Mesenchymal stem cell (in vitro differentiated cells and primary cell): ENCODE results near the gene OR2B2.

Experiments used
- DNase-seq: peaks from one replicate; pipeline ENCODE4 v3.0.0-alpha.2; 2013
- H2AFZ ChIP-seq: one replicate; pipeline ENCODE4 v1.6.1; 2013; ENCODE audit warnings: low read depth, mild to moderate bottlenecking, control low read depth, inconsistent platforms, low read length, moderate library complexity
- H2AK5ac ChIP-seq: 2 replicates; pipeline ENCODE4 v1.6.1; 2013; ENCODE audit warnings: low read length, moderate library complexity, mild to moderate bottlenecking, inconsistent platforms; ENCODE audit not compliant: severe bottlenecking
- H2BK120ac ChIP-seq: one replicate; pipeline ENCODE4 v1.6.1; 2013; ENCODE audit warnings: low read depth, mild to moderate bottlenecking, inconsistent platforms, low read length, moderate library complexity
- H2BK12ac ChIP-seq, 2 experiments: one replicate each; pipeline ENCODE4 v1.6.1; 2013; ENCODE audit warnings: inconsistent platforms in 2 of 2, low read length in 2 of 2, mild to moderate bottlenecking in 2 of 2, moderate library complexity in 2 of 2, control low read depth in 1 of 2
- H2BK15ac ChIP-seq: one replicate; pipeline ENCODE4 v1.6.1; 2013; ENCODE audit warnings: mild to moderate bottlenecking, low read depth, inconsistent platforms; ENCODE audit not compliant: poor library complexity, severe bottlenecking
- H2BK5ac ChIP-seq: 2 replicates; pipeline ENCODE4 v1.6.1; 2013; ENCODE audit warnings: low read depth, mild to moderate bottlenecking, low read length, control low read depth, inconsistent platforms; ENCODE audit not compliant: poor library complexity, severe bottlenecking
- H3K14ac ChIP-seq, 2 experiments: one replicate each; pipeline ENCODE4 v1.6.1; 2013; ENCODE audit warnings: inconsistent platforms in 2 of 2, low read length in 2 of 2, control low read depth in 1 of 2, mild to moderate bottlenecking in 1 of 2, moderate library complexity in 1 of 2
- H3K18ac ChIP-seq, 2 experiments: one replicate each; pipeline ENCODE4 v1.6.1; 2013; ENCODE audit warnings: inconsistent platforms in 2 of 2, low read length in 2 of 2, control low read depth in 1 of 2, low read depth in 1 of 2, mild to moderate bottlenecking in 1 of 2
- H3K23ac ChIP-seq, 2 experiments: one replicate each; pipeline ENCODE4 v1.6.1; 2013; ENCODE audit warnings: inconsistent platforms in 2 of 2, low read length in 2 of 2, mild to moderate bottlenecking in 2 of 2, moderate library complexity in 2 of 2, control low read depth in 1 of 2
- H3K27ac ChIP-seq: 2 replicates; pipeline ENCODE4 v1.5.1; 2013; ENCODE audit warnings: mild to moderate bottlenecking, moderate library complexity, low read length, control low read depth, inconsistent platforms; ENCODE audit not compliant: poor library complexity, severe bottlenecking
- H3K27me3 ChIP-seq, 2 experiments: 2 replicates each; pipeline versions ENCODE4 v1.6.1 to v1.7.0; 2013; ENCODE audit warnings: low read length in 2 of 2, mild to moderate bottlenecking in 2 of 2, moderate library complexity in 2 of 2, control low read depth in 1 of 2, inconsistent platforms in 1 of 2; ENCODE audit not compliant: control insufficient read depth in 1 of 2, insufficient read depth in 1 of 2
- H3K36me3 ChIP-seq, 2 experiments: 2 replicates each; pipeline versions ENCODE4 v1.6.1 to v1.7.0; 2013; ENCODE audit warnings: low read length in 2 of 2, control low read depth in 1 of 2, inconsistent platforms in 1 of 2, low read depth in 1 of 2, mild to moderate bottlenecking in 1 of 2; ENCODE audit not compliant: insufficient read depth in 2 of 2, control insufficient read depth in 1 of 2
- H3K4ac ChIP-seq, 2 experiments: one replicate each; pipeline ENCODE4 v1.6.1; 2013; ENCODE audit warnings: inconsistent platforms in 2 of 2, low read length in 2 of 2, mild to moderate bottlenecking in 2 of 2, moderate library complexity in 2 of 2, control low read depth in 1 of 2, low read depth in 1 of 2
- H3K4me1 ChIP-seq: 2 replicates; pipeline ENCODE4 v1.6.1; 2013; ENCODE audit warnings: low read depth, low read length, control low read depth; ENCODE audit not compliant: control insufficient read depth, insufficient read depth
- H3K4me2 ChIP-seq: 2 replicates; pipeline ENCODE4 v1.6.1; 2013; ENCODE audit warnings: low read length, mild to moderate bottlenecking, inconsistent platforms; ENCODE audit not compliant: poor library complexity, severe bottlenecking
- H3K4me3 ChIP-seq, 2 experiments: 2 replicates each; pipeline versions ENCODE4 v1.5.1 to v1.7.0; 2013; ENCODE audit warnings: low read length in 2 of 2, mild to moderate bottlenecking in 2 of 2, control low read depth in 1 of 2, low read depth in 1 of 2; ENCODE audit not compliant: insufficient read depth in 1 of 2
- H3K79me1 ChIP-seq: replicated peaks from 2 replicates; pipeline ENCODE4 v1.6.1; 2013; ENCODE audit warnings: mild to moderate bottlenecking, control low read depth, low read length, inconsistent platforms; ENCODE audit not compliant: poor library complexity, severe bottlenecking
- H3K9ac ChIP-seq: 2 replicates; pipeline ENCODE4 v1.7.0; 2013; ENCODE audit warnings: mild to moderate bottlenecking, low read length, moderate library complexity
- H3K9me3 ChIP-seq: 2 replicates; pipeline ENCODE4 v1.7.0; 2013; ENCODE audit warnings: mild to moderate bottlenecking, low read length; ENCODE audit not compliant: control insufficient read depth
- H4K8ac ChIP-seq: one replicate; pipeline ENCODE4 v1.6.1; 2013; ENCODE audit warnings: inconsistent platforms, mild to moderate bottlenecking, low read length, moderate library complexity
- H4K91ac ChIP-seq: one replicate; pipeline ENCODE4 v1.6.1; 2013; ENCODE audit warnings: mild to moderate bottlenecking, low read length, inconsistent platforms
- WGBS: methylation state at CpG from one replicate; pipeline ENCODE4 v1.1.7; 2013; ENCODE audit warnings: mixed read lengths; 5-methylcytosine and 5-hydroxymethylcytosine counted together

Gene OR2B2

DNA sequence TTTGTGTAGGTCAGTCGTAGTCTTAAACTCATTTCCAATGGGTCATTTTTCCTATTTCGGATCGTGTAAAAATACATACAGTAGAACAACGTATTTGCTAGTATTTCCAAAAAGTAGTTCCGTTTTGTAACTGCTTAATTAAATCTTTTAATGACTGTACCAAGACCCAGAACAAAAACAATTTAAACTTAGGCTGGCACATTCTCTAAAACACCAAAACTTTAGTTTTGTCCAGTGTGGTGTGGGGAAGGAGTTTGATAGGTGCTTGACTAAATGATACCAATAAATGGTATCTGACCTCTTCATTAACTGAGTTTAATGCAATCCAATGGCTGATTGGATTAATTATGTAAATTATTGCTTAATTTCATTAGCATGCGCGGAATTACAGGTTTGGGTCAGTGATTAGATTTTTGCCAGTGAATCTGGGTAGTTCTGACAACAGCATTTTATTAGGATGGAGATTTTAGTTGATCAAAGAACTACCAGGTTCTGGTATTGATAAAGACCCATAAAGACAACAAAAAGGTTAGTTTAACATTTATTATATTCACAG is 20.8 kb downstream of the OR2B2 start:
- Histone ChIP-seq H3K18ac (no peak overlapping the region), H3K23ac (no peak overlapping the region), H2AK5ac (no peak overlapping the region), H3K4me3 (peak overlapping the region in 1 of 2 experiments; percentile 81), H3K9ac (peak overlapping the region; percentile 79), H3K14ac (no peak overlapping the region), H2BK12ac (no peak overlapping the region), H2BK15ac (no peak overlapping the region), H3K27me3 (no peaks in the 10 kb centered on the region), H3K4ac (no peak overlapping the region), H3K4me2 (peak overlapping the region; percentile 88), H2BK5ac (no peak overlapping the region), H2AFZ (no peak overlapping the region), H4K8ac (no peak overlapping the region), H3K36me3 (no peaks in the 10 kb centered on the region), H4K91ac (no peak overlapping the region), H2BK120ac (no peak overlapping the region), H3K79me1 (no peaks in the 10 kb centered on the region), H3K9me3 (no peaks in the 10 kb centered on the region), H3K27ac (peak overlapping the region; percentile 30), H3K4me1 (peaks cover 13% of the 10 kb centered on the region)
- WGBS, result 10% methylated on average over 2 of the region's 7 CpGs
- DNase-seq, result no peak

DNA sequence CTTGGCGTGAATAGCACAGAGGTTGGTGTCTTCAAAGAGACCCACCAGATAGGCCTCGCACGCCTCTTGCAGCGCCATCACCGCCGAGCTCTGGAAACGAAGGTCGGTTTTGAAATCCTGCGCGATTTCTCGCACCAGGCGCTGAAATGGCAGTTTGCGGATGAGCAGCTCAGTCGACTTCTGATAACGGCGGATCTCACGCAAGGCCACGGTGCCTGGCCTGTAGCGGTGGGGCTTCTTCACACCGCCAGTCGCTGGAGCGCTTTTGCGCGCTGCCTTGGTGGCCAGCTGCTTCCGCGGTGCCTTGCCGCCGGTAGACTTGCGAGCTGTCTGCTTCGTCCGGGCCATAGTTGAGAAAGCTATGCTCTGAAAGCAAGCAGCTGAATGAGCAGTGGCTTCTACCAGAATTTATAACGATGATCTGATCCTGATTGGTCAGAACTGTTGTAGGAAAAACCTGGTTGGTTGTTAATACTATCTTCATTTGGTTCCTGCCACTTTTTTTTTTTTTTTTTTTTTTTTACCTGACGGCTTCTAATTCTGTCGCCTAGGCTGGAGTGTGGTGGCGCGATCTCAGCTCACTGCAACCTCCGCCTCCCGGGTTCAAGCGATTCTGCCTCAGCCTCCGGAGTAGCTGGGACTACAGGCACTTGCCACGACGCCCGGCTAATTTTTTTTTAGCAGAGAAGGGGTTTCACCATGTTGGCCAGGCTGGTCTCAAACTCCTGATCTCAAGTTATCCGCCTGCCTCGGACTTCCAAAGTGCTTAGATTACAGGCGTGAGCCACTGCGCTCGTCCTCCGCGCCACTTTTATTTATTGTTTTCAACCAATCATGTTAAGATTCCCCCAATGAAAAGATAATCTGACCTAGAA is 21.5 kb downstream of the OR2B2 start:
- whole genome bisulfite sequencing, result under 1% methylated on average over 49 of the region's 50 CpGs
- Histone ChIP-seq H3K4me1 (peaks cover 13% of the 10 kb centered on the region), H3K4ac (peak overlapping the region; percentile 46 to 76), H3K9me3 (no peaks in the 10 kb centered on the region), H3K9ac (peak overlapping the region; percentile 79), H2AFZ (peak overlapping the region; percentile 92), H3K4me3 (peak overlapping the region; percentile 70 to 81), H3K14ac (peak overlapping the region in 1 of 2 experiments; percentile 93), H3K27me3 (no peaks in the 10 kb centered on the region), H3K36me3 (no peaks in the 10 kb centered on the region), H2BK12ac (peak overlapping the region in 1 of 2 experiments; percentile 94), H3K4me2 (peak overlapping the region; percentile 97), H4K91ac (no peak overlapping the region), H3K79me1 (no peaks in the 10 kb centered on the region), H3K23ac (peak overlapping the region in 1 of 2 experiments; percentile 91), H2BK120ac (no peak overlapping the region), H2AK5ac (no peak overlapping the region), H3K27ac (peak overlapping the region; percentile 88), H2BK15ac (peak overlapping the region; percentile 39), H2BK5ac (peak overlapping the region; percentile 83), H3K18ac (peak overlapping the region; percentile 64 to 96), H4K8ac (peak overlapping the region; percentile 59)
- DNase-seq, result peak; percentile 97

DNA sequence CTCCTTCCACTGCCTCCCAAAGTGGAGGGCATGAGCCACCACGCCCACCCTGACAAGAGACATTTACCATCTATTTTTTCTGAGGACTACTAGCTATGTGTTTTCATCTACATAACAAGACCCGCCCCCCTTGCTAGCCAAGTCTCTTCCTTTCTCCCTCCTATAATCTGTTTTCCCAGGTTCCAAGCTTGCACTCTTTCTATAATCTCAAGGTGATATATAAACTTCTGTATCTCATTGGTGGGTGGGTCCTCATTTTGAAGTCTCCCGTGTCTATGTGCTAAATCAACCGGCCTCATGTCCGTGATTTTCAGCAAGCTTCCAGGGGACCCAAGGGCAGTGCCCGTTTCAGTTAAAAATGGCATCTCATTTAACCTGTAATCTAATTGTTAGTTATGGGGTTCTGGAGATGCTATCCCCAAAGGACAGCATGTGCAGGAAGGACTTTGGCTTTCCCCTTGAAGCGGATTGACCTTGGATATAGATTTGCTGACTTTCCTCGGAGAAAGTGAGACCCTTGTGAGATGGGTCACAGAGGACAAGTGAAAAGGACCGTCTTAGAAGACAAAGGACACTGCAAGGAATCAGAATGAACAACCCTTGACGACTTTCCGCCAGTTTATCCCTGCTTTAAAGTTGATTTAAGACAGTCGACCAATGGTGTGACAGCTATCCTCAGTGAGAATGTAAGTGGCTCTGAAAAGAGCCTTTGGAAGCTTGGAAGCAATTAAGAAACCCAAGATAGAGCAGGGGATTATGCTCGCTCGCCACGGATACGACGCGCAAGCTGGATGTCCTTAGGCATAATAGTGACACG is 22.4 kb downstream of the OR2B2 start:
- no peaks in the 10 kb centered on the region for H3K9me3 ChIP-seq
- peak; percentile 18 for DNase-seq
- WGBS, result 5% methylated on average over 19 of the region's 19 CpGs
- no peak overlapping the region for H2BK15ac ChIP-seq
- peak overlapping the region; percentile 79 for H3K9ac ChIP-seq
- peaks cover 13% of the 10 kb centered on the region for H3K4me1 ChIP-seq
- H3K4ac ChIP-seq, result peak overlapping the region in 1 of 2 experiments; percentile 12
- H2BK120ac ChIP-seq, result no peak overlapping the region
- peak overlapping the region; percentile 70 to 81 for H3K4me3 ChIP-seq
- H3K23ac ChIP-seq, result no peak overlapping the region
- peak overlapping the region; percentile 92 for H2AFZ ChIP-seq
- H3K36me3 ChIP-seq, result no peaks in the 10 kb centered on the region
- H3K79me1 ChIP-seq, result no peaks in the 10 kb centered on the region
- H4K8ac ChIP-seq, result peak overlapping the region; percentile 5
- H3K27me3 ChIP-seq, result no peaks in the 10 kb centered on the region
- peak overlapping the region; percentile 88 for H3K27ac ChIP-seq
- no peak overlapping the region for H2BK5ac ChIP-seq
- H2AK5ac ChIP-seq, result no peak overlapping the region
- peak overlapping the region in 1 of 2 experiments; percentile 94 for H2BK12ac ChIP-seq
- peak overlapping the region in 1 of 2 experiments; percentile 93 for H3K14ac ChIP-seq
- H3K4me2 ChIP-seq, result peak overlapping the region; percentile 97
- no peak overlapping the region for H4K91ac ChIP-seq
- peak overlapping the region; percentile 64 to 96 for H3K18ac ChIP-seq
